Measurements from ENCODE around the gene KLK6.

KLK6 gene

DNA sequence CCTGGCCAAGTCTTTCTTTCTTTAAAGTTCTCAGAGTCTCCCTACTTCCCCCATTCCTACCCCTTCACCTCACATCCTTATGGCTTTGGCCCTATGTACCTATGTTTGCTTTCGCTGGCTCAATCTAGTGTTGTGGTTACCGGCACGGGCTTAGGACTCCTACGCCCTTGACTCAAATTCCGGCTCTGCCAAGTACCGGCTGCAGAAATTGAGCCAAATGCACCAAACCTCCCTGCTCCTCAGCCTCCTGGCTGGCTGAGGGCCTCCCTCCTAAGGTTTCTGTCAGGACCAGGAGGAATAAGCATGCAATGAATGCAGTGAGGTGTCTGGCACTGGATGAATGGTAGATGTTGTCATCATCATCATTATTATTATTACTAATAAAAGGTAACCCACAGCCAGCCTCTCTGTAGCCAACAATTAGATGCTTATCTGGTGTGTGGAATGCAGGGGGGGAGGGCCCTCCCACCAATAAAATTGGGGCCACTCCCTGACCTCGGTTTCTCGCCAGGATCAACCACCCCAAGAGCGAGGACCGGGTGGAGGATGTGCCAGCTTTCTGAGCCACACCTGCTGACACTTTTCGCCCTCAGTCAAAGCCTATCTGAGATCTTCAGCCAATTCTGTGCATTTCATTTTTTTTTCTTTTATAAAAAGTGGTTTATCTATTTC, 37.2 kb downstream of the KLK6 start:
- Histone ChIP-seq H3K4me3 (ENCODE audit: insufficient read depth, low read depth, low read length, poor library complexity, severe bottlenecking) (no peak overlapping the region), H3K36me3 (ENCODE audit: control insufficient read depth, insufficient read depth, low read length) (no peaks in the 10 kb centered on the region), H3K4me1 (ENCODE audit: control insufficient read depth, insufficient read depth, low read length, poor library complexity, severe bottlenecking) (no peaks in the 10 kb centered on the region), H3K27ac (ENCODE audit: insufficient read depth, low read length, poor library complexity, severe bottlenecking) (no peak overlapping the region), H3K9me3 (ENCODE audit: control insufficient read depth, low read length) (no peaks in the 10 kb centered on the region), H3K27me3 (replicated peaks; ENCODE audit: control insufficient read depth, insufficient read depth, low read length, poor library complexity, severe bottlenecking) (no peaks in the 10 kb centered on the region)
- DNase-seq, result no peak

DNA sequence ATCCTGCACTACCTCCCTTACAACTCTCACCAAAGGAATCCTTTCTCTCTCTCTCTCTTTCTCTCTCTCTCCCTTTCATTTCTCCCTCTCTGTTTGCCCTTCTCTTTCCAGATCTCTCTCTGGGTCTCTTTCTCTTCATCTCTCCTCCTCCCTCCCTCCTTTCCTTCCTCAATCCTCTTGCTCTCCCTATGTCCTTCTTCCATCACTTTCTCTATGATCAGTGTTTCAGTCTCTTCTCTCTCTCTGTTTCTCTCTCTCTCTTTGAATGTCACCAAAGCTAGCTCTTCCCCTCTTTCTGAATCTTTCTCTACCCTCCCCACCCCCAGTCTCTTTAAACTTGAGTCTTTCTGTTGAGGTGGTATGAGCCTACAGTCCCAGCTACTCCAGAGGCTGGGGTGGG, 38.4 kb downstream of the KLK6 start:
- H3K4me3 ChIP-seq (ENCODE audit: insufficient read depth, low read depth, low read length, poor library complexity, severe bottlenecking), result no peak overlapping the region
- no peak for DNase-seq

DNA sequence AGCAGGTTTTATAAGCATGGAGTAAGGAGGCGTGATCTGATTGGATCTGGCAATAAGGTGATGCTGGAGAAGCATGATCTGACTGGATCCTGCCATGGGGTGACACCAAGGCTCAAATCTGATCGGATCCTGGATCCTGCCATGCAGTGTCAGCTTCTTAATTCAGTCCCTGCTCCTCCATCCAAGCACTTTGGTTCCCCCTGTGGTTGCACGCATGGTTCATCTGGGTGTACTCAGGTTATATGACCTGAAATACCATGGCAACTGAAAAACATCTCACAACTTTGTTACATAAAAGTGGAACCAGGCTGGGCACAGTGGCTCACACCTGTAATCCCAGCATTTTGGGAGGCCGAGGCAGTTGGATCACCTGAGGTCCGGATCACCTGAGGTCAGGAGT, 40.6 kb downstream of the KLK6 start:
- no peak for DNase-seq
- H3K4me3 ChIP-seq (ENCODE audit: insufficient read depth, low read depth, low read length, poor library complexity, severe bottlenecking), result no peak overlapping the region
- no peaks in the 10 kb centered on the region for H3K36me3 ChIP-seq (ENCODE audit: control insufficient read depth, insufficient read depth, low read length)
- H3K9me3 ChIP-seq (ENCODE audit: control insufficient read depth, low read length), result no peaks in the 10 kb centered on the region
- H3K27me3 ChIP-seq (replicated peaks; ENCODE audit: control insufficient read depth, insufficient read depth, low read length, poor library complexity, severe bottlenecking), result no peaks in the 10 kb centered on the region
- no peak overlapping the region for H3K27ac ChIP-seq (ENCODE audit: insufficient read depth, low read length, poor library complexity, severe bottlenecking)
- no peaks in the 10 kb centered on the region for H3K4me1 ChIP-seq (ENCODE audit: control insufficient read depth, insufficient read depth, low read length, poor library complexity, severe bottlenecking)

More for the DNA sequence above, 38.4 kb downstream of the KLK6 start:
- no peaks in the 10 kb centered on the region for H3K9me3 ChIP-seq (ENCODE audit: control insufficient read depth, low read length)
- H3K36me3 ChIP-seq (ENCODE audit: control insufficient read depth, insufficient read depth, low read length), result no peaks in the 10 kb centered on the region
- H3K4me1 ChIP-seq (ENCODE audit: control insufficient read depth, insufficient read depth, low read length, poor library complexity, severe bottlenecking), result no peaks in the 10 kb centered on the region
- no peak overlapping the region for H3K27ac ChIP-seq (ENCODE audit: insufficient read depth, low read length, poor library complexity, severe bottlenecking)
- H3K27me3 ChIP-seq (replicated peaks; ENCODE audit: control insufficient read depth, insufficient read depth, low read length, poor library complexity, severe bottlenecking), result no peaks in the 10 kb centered on the region

DNA sequence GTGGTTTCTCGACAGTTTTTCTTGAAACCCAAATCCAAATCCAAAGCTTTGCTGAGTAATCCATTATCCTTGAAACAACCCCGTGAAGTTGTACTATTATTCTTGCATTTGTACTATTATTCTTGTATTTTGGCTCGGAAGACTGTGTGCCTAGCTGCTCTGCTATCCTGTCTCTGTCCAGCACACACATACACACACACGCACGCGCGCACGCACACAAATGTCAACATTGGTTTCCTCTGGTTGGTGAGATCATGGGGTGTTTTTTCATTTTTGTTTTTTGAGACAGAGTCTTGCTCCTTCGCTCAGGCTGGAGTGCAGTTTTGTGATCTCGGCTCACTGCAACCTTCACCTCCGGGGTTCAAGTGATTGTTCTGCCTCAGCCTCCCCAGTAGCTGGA, 43.2 kb downstream of the KLK6 start:
- Histone ChIP-seq H3K4me3 (ENCODE audit: insufficient read depth, low read depth, low read length, poor library complexity, severe bottlenecking) (no peak overlapping the region), H3K36me3 (ENCODE audit: control insufficient read depth, insufficient read depth, low read length) (no peaks in the 10 kb centered on the region), H3K27ac (ENCODE audit: insufficient read depth, low read length, poor library complexity, severe bottlenecking) (no peak overlapping the region), H3K27me3 (replicated peaks; ENCODE audit: control insufficient read depth, insufficient read depth, low read length, poor library complexity, severe bottlenecking) (no peaks in the 10 kb centered on the region), H3K9me3 (ENCODE audit: control insufficient read depth, low read length) (no peaks in the 10 kb centered on the region), H3K4me1 (ENCODE audit: control insufficient read depth, insufficient read depth, low read length, poor library complexity, severe bottlenecking) (no peaks in the 10 kb centered on the region)
- DNase-seq, result no peak

DNA sequence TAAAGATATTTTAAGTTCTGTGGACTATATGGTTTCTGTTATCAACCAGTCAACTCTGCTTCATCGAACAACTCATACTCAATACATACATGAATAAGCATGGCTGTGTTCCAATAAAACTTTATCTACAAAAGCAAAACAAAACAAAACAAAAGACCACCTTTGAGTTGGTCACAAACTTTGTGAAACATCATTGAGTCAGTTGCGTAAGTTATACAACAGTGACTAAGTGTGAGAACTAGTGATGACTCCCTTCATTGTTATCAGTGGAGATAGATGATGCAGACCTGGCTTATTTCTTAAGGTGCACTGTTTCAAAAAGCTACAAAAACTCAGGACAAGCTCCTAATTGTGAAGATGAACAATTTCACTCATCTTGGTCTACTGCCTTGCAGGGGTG, 43.7 kb downstream of the KLK6 start:
- Histone ChIP-seq H3K27me3 (replicated peaks; ENCODE audit: control insufficient read depth, insufficient read depth, low read length, poor library complexity, severe bottlenecking) (no peaks in the 10 kb centered on the region), H3K9me3 (ENCODE audit: control insufficient read depth, low read length) (no peaks in the 10 kb centered on the region), H3K27ac (ENCODE audit: insufficient read depth, low read length, poor library complexity, severe bottlenecking) (no peak overlapping the region), H3K4me1 (ENCODE audit: control insufficient read depth, insufficient read depth, low read length, poor library complexity, severe bottlenecking) (no peaks in the 10 kb centered on the region), H3K36me3 (ENCODE audit: control insufficient read depth, insufficient read depth, low read length) (no peaks in the 10 kb centered on the region), H3K4me3 (ENCODE audit: insufficient read depth, low read depth, low read length, poor library complexity, severe bottlenecking) (no peak overlapping the region)
- no peak for DNase-seq

DNA sequence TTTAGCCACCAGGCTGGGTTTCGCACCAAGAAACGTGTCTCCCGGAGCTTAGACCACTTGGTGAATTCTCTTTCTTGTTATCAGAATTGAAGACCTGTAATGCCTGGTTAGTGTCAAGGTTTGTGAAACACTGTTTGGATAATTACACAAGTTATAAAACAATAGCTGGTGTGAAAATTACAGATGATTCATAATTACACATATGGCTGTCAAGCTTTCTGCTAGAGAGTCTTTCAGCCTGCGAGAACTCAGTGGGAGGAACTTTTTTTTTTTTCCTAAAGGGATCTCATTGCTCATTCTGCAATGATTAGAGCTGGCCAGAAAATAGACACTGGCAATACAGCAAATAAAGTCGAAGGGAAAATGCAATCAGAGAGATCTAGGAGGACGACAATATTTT, 44.8 kb downstream of the KLK6 start:
- H3K27ac ChIP-seq (ENCODE audit: insufficient read depth, low read length, poor library complexity, severe bottlenecking), result no peak overlapping the region
- no peaks in the 10 kb centered on the region for H3K4me1 ChIP-seq (ENCODE audit: control insufficient read depth, insufficient read depth, low read length, poor library complexity, severe bottlenecking)
- no peaks in the 10 kb centered on the region for H3K27me3 ChIP-seq (replicated peaks; ENCODE audit: control insufficient read depth, insufficient read depth, low read length, poor library complexity, severe bottlenecking)
- H3K4me3 ChIP-seq (ENCODE audit: insufficient read depth, low read depth, low read length, poor library complexity, severe bottlenecking), result no peak overlapping the region
- H3K36me3 ChIP-seq (ENCODE audit: control insufficient read depth, insufficient read depth, low read length), result no peaks in the 10 kb centered on the region
- H3K9me3 ChIP-seq (ENCODE audit: control insufficient read depth, low read length), result no peaks in the 10 kb centered on the region
- DNase-seq, result no peak

DNA sequence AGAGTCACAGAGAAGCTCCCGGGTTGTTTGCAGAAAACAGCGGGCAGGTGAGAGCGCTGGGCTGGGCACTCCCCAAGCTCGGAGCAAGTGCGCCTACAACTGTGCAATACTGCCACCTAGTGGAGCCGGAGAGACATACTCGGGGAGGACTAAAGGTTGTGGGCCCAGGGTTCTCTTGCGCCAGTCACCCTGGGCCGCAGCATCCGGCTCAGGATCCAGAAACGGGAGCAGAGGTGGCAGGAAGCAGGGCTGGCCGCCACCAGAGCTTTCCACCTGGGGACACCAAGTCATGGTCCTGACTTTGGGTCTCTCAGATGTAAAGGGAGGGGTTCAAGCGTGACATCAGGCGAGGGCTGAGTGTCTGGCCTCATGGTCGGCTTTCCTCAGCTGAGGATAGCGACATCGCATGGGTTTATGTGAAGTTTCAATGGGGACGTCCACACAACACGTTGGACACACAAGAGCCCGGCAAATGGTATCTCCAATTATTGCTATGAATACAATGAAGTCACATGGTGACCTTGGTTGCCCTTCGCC, 47.0 kb downstream of the KLK6 start:
- no peaks in the 10 kb centered on the region for H3K4me1 ChIP-seq (ENCODE audit: control insufficient read depth, insufficient read depth, low read length, poor library complexity, severe bottlenecking)
- H3K4me3 ChIP-seq (ENCODE audit: insufficient read depth, low read depth, low read length, poor library complexity, severe bottlenecking), result no peak overlapping the region
- no peaks in the 10 kb centered on the region for H3K9me3 ChIP-seq (ENCODE audit: control insufficient read depth, low read length)
- peak; percentile 29 to 59 (median 34) for DNase-seq
- H3K36me3 ChIP-seq (ENCODE audit: control insufficient read depth, insufficient read depth, low read length), result no peaks in the 10 kb centered on the region
- no peaks in the 10 kb centered on the region for H3K27me3 ChIP-seq (replicated peaks; ENCODE audit: control insufficient read depth, insufficient read depth, low read length, poor library complexity, severe bottlenecking)
- no peak overlapping the region for H3K27ac ChIP-seq (ENCODE audit: insufficient read depth, low read length, poor library complexity, severe bottlenecking)

DNA sequence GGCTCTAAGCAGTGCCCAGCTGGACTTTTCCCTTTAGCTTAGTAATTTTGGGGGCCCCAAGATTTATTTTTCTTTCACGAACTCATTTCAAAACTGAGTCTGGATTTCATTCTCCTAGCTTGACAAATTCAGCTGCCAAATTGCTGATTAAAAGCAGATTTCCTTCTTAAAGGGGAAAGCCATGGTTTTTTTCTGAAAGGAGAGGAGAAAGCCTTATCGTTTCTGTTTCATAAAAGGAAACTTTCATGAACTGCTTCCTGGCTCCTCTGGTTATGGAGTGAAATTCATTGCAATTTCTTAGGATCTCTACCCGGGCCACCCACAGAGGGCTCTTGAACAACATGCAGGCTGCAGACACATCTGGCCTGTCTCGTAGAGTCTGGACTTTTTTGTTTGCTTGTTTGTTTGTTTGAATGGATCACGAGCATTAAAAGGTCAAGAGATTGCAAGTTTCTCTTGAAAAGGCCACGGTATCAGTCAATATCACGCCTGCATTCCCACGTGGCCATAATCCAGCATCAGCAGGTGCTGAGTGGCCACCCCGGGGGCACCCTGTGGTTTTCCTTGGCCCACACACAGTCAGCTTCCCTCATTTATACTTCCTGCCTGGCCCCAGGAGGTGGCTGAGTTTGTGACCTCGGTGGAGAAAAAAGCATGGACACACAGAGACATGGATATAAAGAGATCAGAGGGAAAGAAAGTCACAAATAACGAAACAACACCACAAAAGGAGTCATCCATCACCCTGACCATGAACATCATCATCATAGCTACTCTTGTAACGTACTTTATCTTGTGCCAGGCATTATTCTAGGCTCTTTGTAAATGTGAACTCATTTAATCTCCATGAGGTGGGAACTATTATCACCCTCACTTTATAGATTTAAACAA, 47.7 kb downstream of the KLK6 start:
- Histone ChIP-seq H3K4me1 (ENCODE audit: control insufficient read depth, insufficient read depth, low read length, poor library complexity, severe bottlenecking) (no peaks in the 10 kb centered on the region), H3K27me3 (replicated peaks; ENCODE audit: control insufficient read depth, insufficient read depth, low read length, poor library complexity, severe bottlenecking) (no peaks in the 10 kb centered on the region), H3K27ac (ENCODE audit: insufficient read depth, low read length, poor library complexity, severe bottlenecking) (no peak overlapping the region), H3K9me3 (ENCODE audit: control insufficient read depth, low read length) (no peaks in the 10 kb centered on the region), H3K4me3 (ENCODE audit: insufficient read depth, low read depth, low read length, poor library complexity, severe bottlenecking) (no peak overlapping the region), H3K36me3 (ENCODE audit: control insufficient read depth, insufficient read depth, low read length) (no peaks in the 10 kb centered on the region)
- DNase-seq, result no peak

DNA sequence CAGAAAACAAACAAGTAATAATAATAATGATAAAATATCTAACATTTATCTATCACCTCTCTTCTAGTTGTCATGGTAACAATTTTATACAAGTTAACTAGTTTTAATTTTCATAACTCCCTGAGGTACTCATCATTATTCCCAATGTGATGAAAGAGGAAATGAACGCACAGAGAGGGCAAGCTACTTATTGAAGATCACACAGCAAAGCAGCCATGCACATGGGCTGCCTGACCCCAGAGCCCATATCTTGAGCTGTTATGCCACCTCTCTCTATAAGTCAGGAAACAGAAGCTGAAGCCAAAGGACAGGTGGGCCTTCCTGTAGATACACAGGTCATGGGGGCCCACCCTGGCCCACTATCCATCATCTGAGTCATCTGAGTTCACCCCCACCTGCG, 53.3 kb downstream of the KLK6 start:
- no peaks in the 10 kb centered on the region for H3K36me3 ChIP-seq (ENCODE audit: control insufficient read depth, insufficient read depth, low read length)
- DNase-seq, result no peak
- no peak overlapping the region for H3K27ac ChIP-seq (ENCODE audit: insufficient read depth, low read length, poor library complexity, severe bottlenecking)
- no peaks in the 10 kb centered on the region for H3K4me1 ChIP-seq (ENCODE audit: control insufficient read depth, insufficient read depth, low read length, poor library complexity, severe bottlenecking)
- H3K27me3 ChIP-seq (replicated peaks; ENCODE audit: control insufficient read depth, insufficient read depth, low read length, poor library complexity, severe bottlenecking), result no peaks in the 10 kb centered on the region
- H3K9me3 ChIP-seq (ENCODE audit: control insufficient read depth, low read length), result no peaks in the 10 kb centered on the region
- H3K4me3 ChIP-seq (ENCODE audit: insufficient read depth, low read depth, low read length, poor library complexity, severe bottlenecking), result no peak overlapping the region

Measured in effector memory CD4-positive, alpha-beta T cell (primary cell).